H1 (cell line): ENCODE measurements around the gene POLR3F. TPM values are rescaled to one million over a fixed set of nuclear protein-coding genes. Genes with fewer than 3 reads are reported as not detected.

Source experiments
- ASH2L ChIP-seq: fragments of 200-600, 300-600 bp; sonication (generic); IDR thresholded peaks from one replicate; pipeline ENCODE4 v1.7.1; 2017; ENCODE audit warnings: low read length
- CBX5 ChIP-seq: fragments of 300-800, 300-1000 bp; sonication (generic); IDR thresholded peaks from 2 replicates; pipeline ENCODE4 v1.7.1; 2016; ENCODE audit warnings: antibody characterized with exemption, low read length, low read depth
- CHD1 ChIP-seq: IDR thresholded peaks from 2 replicates; pipeline ENCODE4 v1.6.1; 2012; ENCODE audit warnings: low read depth, low read length, improper control_type of control experiment
- CREB1 ChIP-seq: IDR thresholded peaks from 2 replicates; pipeline ENCODE4 v1.6.1; 2012; ENCODE audit warnings: inconsistent platforms
- CTBP2 ChIP-seq: IDR thresholded peaks from 2 replicates; pipeline ENCODE4 v1.7.0; 2011; ENCODE audit warnings: borderline replicate concordance, mild to moderate bottlenecking, moderate library complexity, mixed read lengths, low read length; ENCODE audit not compliant: insufficient read depth, insufficient read length
- E2F6 ChIP-seq: IDR thresholded peaks from 2 replicates; pipeline ENCODE4 v1.6.1; 2012; ENCODE audit warnings: inconsistent platforms
- FOSL1 ChIP-seq: IDR thresholded peaks from 2 replicates; pipeline ENCODE4 v1.6.1; 2011; ENCODE audit warnings: mild to moderate bottlenecking, low read depth, low read length, moderate library complexity; ENCODE audit not compliant: insufficient read depth
- HDAC2 ChIP-seq, 2 experiments: fragments of 300-600 bp in 1 of 2; sonication (generic) in 1 of 2; IDR thresholded peaks; 2 replicates each; pipeline ENCODE4 v1.6.1; 2011 to 2012; ENCODE audit warnings: low read depth in 2 of 2, low read length in 2 of 2, mild to moderate bottlenecking in 2 of 2, moderate library complexity in 2 of 2, borderline replicate concordance in 1 of 2, inconsistent platforms in 1 of 2
- KDM1A ChIP-seq: fragments of 200-600, 300-600 bp; sonication (generic); IDR thresholded peaks from 2 replicates; pipeline ENCODE4 v1.7.1; 2016; ENCODE audit warnings: mild to moderate bottlenecking, low read length, borderline replicate concordance
- MAFK ChIP-seq: IDR thresholded peaks from 2 replicates; pipeline ENCODE4 v1.6.1; 2012; ENCODE audit warnings: low read depth, mild to moderate bottlenecking, improper control_type of control experiment, low read length
- MAX ChIP-seq: IDR thresholded peaks from 2 replicates; pipeline ENCODE4 v1.6.1; 2012; ENCODE audit warnings: inconsistent platforms
- NRF1 ChIP-seq: IDR thresholded peaks from 2 replicates; pipeline ENCODE4 v1.6.1; 2011; ENCODE audit warnings: mild to moderate bottlenecking, low read depth, low read length, improper control_type of control experiment
- RAD21 ChIP-seq, 2 experiments: IDR thresholded peaks in 1 of 2; conservative IDR thresholded peaks in 1 of 2; 2 replicates each; pipeline ENCODE4 v1.6.1; 2011; ENCODE audit warnings: low read depth in 2 of 2, low read length in 2 of 2, improper control_type of control experiment in 1 of 2, inconsistent platforms in 1 of 2, mild to moderate bottlenecking in 1 of 2, moderate library complexity in 1 of 2
- RNF2 ChIP-seq: fragments of 200-900, 300-1000 bp; sonication (generic); IDR thresholded peaks from 2 replicates; pipeline ENCODE4 v1.7.1; 2016; ENCODE audit warnings: borderline replicate concordance, low read depth, mild to moderate bottlenecking, antibody characterized with exemption, low read length; ENCODE audit not compliant: poor library complexity, severe bottlenecking; ENCODE audit errors: missing control alignments
- RXRA ChIP-seq: IDR thresholded peaks from 2 replicates; pipeline ENCODE4 v1.6.1; 2011; ENCODE audit warnings: low read depth, mild to moderate bottlenecking, low read length, moderate library complexity; ENCODE audit not compliant: insufficient read depth
- SIN3A ChIP-seq, 2 experiments: IDR thresholded peaks in 1 of 2; conservative IDR thresholded peaks in 1 of 2; 2 replicates each; pipeline ENCODE4 v1.6.1; 2011 to 2012; ENCODE audit warnings: low read length in 2 of 2, improper control_type of control experiment in 1 of 2, low read depth in 1 of 2, mild to moderate bottlenecking in 1 of 2
- TAF1 ChIP-seq: IDR thresholded peaks from 2 replicates; pipeline ENCODE4 v1.6.1; 2011; ENCODE audit warnings: mild to moderate bottlenecking, low read depth, low read length
- USF2 ChIP-seq: IDR thresholded peaks from 2 replicates; pipeline ENCODE4 v1.6.1; 2011; ENCODE audit warnings: low read length, improper control_type of control experiment
- YY1 ChIP-seq: IDR thresholded peaks from 2 replicates; pipeline ENCODE4 v1.6.1; 2011; ENCODE audit warnings: low read depth, mild to moderate bottlenecking, low read length
- polyA plus RNA-seq, 7 experiments: library from polyadenylated mRNA; depleted of rRNA in 3 of 7; stranded (reverse) in 5 of 7; unstranded in 2 of 7; fragments of >200 nt in 5 of 7; fragments of 200-250 nt in 2 of 7; gene quantifications; 1 replicate in 5 of 7; 2 replicates in 1 of 7; 4 replicates in 1 of 7; pipeline versions ENCODE4 v1.2.1 to v1.2.3, GENCODE V29; 2011 to 2013; ENCODE audit warnings: missing spikeins in 2 of 7, mixed read lengths in 2 of 7
- total RNA-seq: library from RNA; stranded (reverse); fragmentation: NEBNext Ultra II Directional; extraction: Animal tissue kit (Norgen Biotek cat#: 25700); gene quantifications from 2 replicates; pipeline ENCODE4 v1.2.1, GENCODE V29; 2021

POLR3F gene
- total and polyA plus RNA-seq, 2 of the 8 experiments (the other 6 are each of a cell fraction or from before 2014, with no cell fraction given): 5.7 to 14.0 TPM

- TF ChIP-seq CREB1: peak; percentile 84
- peak; percentile 47; the same call in 1 of the 2 replicates for TF ChIP-seq CHD1
- TF ChIP-seq RXRA: no peak
- no peak for TF ChIP-seq USF2
- TF ChIP-seq ASH2L: peak; percentile 78
- TF ChIP-seq CBX5: no peak
- peak; percentile 53 for TF ChIP-seq MAX
- TF ChIP-seq FOSL1: no peak
- no peak for TF ChIP-seq KDM1A
- TF ChIP-seq YY1: peak; percentile 98
- TF ChIP-seq RAD21 (IDR thresholded peaks at IDR 0.05 in 1 of 2, conservative IDR thresholded peaks at IDR 0.05 in 1 of 2; ENCODE audit: low read depth in 2 of 2, low read length in 2 of 2): no peak
- TF ChIP-seq MAFK: no peak
- TF ChIP-seq NRF1: 0 out of 2 replicates have a peak, but pooled peaks have one; percentile 10
- TF ChIP-seq TAF1: peak; percentile 91
- TF ChIP-seq CTBP2: no peak
- TF ChIP-seq HDAC2 (IDR thresholded peaks at IDR 0.05; ENCODE audit: borderline replicate concordance in 1 of 2, low read depth in 2 of 2, low read length in 2 of 2): peak in 1 of 2 experiments; percentile 68; a peak in 1 of 4 replicates
- no peak for TF ChIP-seq RNF2
- peak; percentile 69 to 95; a peak in 3 of 4 replicates for TF ChIP-seq SIN3A (conservative IDR thresholded peaks at IDR 0.05 in 1 of 2, IDR thresholded peaks at IDR 0.05 in 1 of 2; ENCODE audit: low read depth in 1 of 2, low read length in 2 of 2)
- peak; percentile 26; the same call in 1 of the 2 replicates for TF ChIP-seq E2F6
Measured at GRCh38 chr20:18507218-18508191, 40.3 kb downstream of the POLR3F start, which contains the start of gene SEC23B (continued).
